ENCODE data around the gene MCM8.

MCM8 gene

DNA sequence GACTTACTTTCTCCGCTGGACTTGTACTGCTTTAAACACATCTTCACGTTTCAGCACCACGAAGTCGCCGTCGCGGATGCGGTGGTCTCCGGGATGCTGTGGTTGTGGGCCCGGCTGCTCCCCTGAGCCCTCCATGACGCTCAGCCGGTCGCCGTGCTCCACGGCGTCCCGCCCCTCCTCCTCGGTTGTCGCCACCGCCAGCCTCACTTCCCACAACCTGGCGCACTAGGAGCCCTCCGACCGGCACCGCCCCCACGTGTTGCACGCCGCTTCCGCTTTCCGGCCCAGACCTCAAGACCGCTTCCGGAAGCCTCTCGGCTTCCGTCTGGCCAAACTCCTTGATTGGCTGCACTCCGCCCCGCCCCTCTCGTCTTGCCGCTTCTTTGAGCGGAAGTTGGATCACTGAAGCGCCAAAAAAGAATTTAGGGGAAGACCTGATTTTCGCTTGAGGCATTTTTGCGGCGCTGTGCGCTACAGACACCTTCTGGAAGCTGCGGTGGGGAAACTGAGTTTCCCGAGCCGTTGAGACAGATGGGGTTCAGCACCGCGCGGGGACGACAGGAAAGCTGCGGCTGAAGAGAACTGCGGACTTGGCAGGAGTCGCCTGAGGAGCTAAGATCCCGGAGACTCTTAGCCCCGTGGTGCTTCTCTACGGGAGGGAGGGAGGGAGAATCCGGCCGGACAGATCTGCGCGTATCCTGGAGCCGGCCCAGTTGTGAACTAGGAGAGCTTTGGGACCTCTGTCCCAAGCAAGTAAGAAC, at the start of gene MCM8, which contains the start of gene TRMT6:
Gene MCM8, plus strand, starts transcription at position 382 of the 761 bp plus-strand sequence. CDS start 1,364 bp downstream, outside the sequence.
Gene TRMT6, minus strand, starts transcription at position 263 of the 761 bp plus-strand sequence. Its CDS starts 128 bp downstream, at position 135.
- TF ChIP-seq GATA1 (IDR thresholded peaks at IDR 0.05; ENCODE audit: low read depth, low read length), result no peak
- TF ChIP-seq POLR2A (IDR thresholded peaks at IDR 0.05; ENCODE audit: low read length), result peak; percentile 73
- peak; percentile 96 for DNase-seq

DNA sequence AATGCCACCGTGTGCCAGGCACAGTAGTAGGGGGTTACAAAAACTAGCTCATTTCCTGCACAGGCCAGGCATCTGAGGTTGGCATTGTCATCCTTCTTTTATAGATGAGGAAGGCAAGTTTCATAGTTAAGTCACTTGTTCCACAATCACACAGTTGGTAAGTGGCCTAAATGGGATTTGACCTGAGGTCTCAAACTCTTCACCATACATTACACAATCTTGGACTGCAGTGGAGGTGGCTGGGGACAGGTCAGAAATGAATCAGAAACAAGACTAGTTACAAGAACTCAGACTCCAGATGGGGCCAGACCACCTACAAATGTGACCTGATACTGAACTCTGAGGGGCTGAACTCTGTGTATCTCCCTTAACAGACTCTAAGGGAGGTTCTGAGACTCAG, 49.5 kb upstream of the MCM8 start:
- TF ChIP-seq GATA1 (IDR thresholded peaks at IDR 0.05; ENCODE audit: low read depth, low read length), result no peak
- no peak for TF ChIP-seq POLR2A (IDR thresholded peaks at IDR 0.05; ENCODE audit: low read length)
- DNase-seq, result no peak

- TF ChIP-seq POLR2A (IDR thresholded peaks at IDR 0.05; ENCODE audit: low read length) (no peak), GATA1 (IDR thresholded peaks at IDR 0.05; ENCODE audit: low read depth, low read length) (no peak)
- no peak for DNase-seq
These were observed 41.5 kb upstream of the MCM8 start for GRCh38 chr20:5908981-5909380.

GRCh38 chr20:5910186-5910585, 40.3 kb upstream of the MCM8 start:
- TF ChIP-seq POLR2A (IDR thresholded peaks at IDR 0.05; ENCODE audit: low read length), result no peak
- no peak for TF ChIP-seq GATA1 (IDR thresholded peaks at IDR 0.05; ENCODE audit: low read depth, low read length)
- DNase-seq, result no peak

DNA sequence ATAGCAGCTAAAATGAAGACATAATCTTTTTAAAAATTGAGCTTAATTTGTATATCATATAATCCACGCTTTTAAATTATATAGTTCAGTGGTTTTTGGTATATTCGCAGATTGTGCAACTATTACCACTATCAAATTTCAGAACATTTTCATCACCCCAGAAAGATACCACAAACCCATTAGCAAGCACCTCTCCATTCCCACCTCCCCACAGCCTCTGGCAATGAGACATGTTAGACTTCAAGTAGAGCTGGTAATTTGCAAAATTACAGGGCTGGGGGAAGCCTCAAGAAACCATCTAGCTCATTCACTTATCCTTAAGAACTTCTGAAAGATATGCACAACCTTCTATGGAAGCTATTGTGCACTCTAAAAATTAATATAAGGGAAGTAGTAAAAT, 37.3 kb upstream of the MCM8 start:
- TF ChIP-seq POLR2A (IDR thresholded peaks at IDR 0.05; ENCODE audit: low read length) (no peak), GATA1 (IDR thresholded peaks at IDR 0.05; ENCODE audit: low read depth, low read length) (no peak)
- DNase-seq, result no peak

DNA sequence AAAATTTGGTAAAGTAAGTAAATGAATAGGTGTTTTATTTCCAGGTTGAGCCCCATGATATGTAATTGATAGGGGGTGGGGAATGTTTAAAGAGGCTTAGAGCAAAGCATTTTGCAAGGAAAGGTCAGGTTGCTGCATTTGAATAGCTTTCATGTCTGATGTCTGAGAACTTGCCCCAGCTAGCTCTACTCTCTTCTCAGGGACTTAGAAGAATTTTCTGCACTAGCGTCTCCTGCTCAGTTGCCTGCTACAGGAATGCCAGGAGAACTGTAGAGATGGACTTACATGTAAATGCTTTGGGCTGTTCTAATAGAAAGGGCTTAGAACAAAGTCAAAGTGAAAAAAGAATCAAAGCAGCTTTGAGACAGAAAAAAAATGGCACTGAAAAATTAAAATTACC, 35.6 kb upstream of the MCM8 start:
- TF ChIP-seq POLR2A (IDR thresholded peaks at IDR 0.05; ENCODE audit: low read length) (no peak), GATA1 (IDR thresholded peaks at IDR 0.05; ENCODE audit: low read depth, low read length) (no peak)
- no peak for DNase-seq

GRCh38 chr20:5918856-5919625, 31.4 kb upstream of the MCM8 start:
- TF ChIP-seq POLR2A (IDR thresholded peaks at IDR 0.05; ENCODE audit: low read length) (no peak), GATA1 (IDR thresholded peaks at IDR 0.05; ENCODE audit: low read depth, low read length) (no peak)
- no peak for DNase-seq

- DNase-seq, result no peak
- no peak for TF ChIP-seq POLR2A (IDR thresholded peaks at IDR 0.05; ENCODE audit: low read length)
- no peak for TF ChIP-seq GATA1 (IDR thresholded peaks at IDR 0.05; ENCODE audit: low read depth, low read length)
These were observed 30.6 kb upstream of the MCM8 start for GRCh38 chr20:5919626-5920544.

GRCh38 chr20:5920581-5920980, 29.9 kb upstream of the MCM8 start:
- DNase-seq, result no peak
- TF ChIP-seq POLR2A (IDR thresholded peaks at IDR 0.05; ENCODE audit: low read length), result no peak
- no peak for TF ChIP-seq GATA1 (IDR thresholded peaks at IDR 0.05; ENCODE audit: low read depth, low read length)

DNA sequence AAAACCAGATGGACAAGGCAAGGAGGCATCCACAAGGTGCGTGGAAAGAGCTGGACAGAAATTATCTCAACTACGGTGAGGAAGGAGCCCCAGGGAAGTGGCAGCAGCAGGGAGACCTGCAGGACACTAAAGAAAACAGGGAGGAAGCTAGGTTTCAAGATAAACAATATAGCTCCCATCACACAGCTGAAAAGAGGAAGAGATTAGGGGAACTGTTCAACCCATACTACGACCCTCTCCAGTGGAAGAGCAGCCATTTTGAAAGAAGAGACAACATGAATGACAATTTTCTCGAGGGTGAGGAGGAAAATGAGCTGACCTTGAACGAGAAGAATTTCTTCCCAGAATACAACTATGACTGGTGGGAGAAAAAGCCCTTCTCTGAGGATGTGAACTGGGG, 27.0 kb upstream of the MCM8 start:
- TF ChIP-seq GATA1 (IDR thresholded peaks at IDR 0.05; ENCODE audit: low read depth, low read length) (no peak), POLR2A (IDR thresholded peaks at IDR 0.05; ENCODE audit: low read length) (no peak)
- DNase-seq, result no peak

GRCh38 chr20:5925551-5925950, 24.9 kb upstream of the MCM8 start:
- DNase-seq, result no peak
- no peak for TF ChIP-seq GATA1 (IDR thresholded peaks at IDR 0.05; ENCODE audit: low read depth, low read length)
- TF ChIP-seq POLR2A (IDR thresholded peaks at IDR 0.05; ENCODE audit: low read length), result no peak

- TF ChIP-seq GATA1 (IDR thresholded peaks at IDR 0.05; ENCODE audit: low read depth, low read length) (no peak), POLR2A (IDR thresholded peaks at IDR 0.05; ENCODE audit: low read length) (no peak)
- no peak for DNase-seq
These were observed 22.5 kb upstream of the MCM8 start for GRCh38 chr20:5927749-5928462.

All from erythroblast (primary cell).